ENCODE results near the gene ELANE.

ELANE gene

DNA sequence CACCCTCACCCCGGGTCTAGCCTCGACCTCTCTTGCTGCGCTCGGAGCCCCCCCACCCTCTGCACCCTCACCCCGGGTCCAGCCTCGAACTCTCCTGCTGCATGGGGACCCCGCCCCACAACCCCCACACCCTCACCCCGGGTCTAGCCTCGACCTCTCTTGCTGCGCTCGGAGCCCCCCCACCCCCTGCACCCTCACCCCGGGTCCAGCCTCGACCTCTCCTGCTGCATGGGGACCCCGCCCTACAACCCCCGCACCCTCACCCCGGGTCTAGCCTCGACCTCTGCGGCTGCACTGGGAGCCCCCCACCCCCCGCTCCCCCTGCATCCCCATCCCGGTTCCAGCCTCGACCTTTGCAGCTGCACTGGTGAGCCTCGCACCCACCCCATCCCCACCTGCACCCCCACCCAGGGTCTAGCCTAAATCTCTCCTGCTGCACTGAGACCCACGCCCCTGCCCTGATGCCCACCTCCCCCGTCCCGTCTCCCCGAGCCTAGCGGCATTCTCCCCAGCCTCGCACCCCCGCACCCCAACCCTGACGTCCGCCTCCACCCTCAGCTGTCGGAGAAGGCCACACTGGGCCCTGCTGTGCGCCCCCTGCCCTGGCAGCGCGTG lies 9.1 kb downstream of the ELANE start:
- no peak for ATAC-seq
- TF ChIP-seq RARB (CRISPR knock-in tag; IDR thresholded peaks at IDR 0.05) (no peak), SNAI2 (CRISPR knock-in tag; IDR thresholded peaks at IDR 0.05) (no peak), ESRRG (CRISPR knock-in tag; IDR thresholded peaks at IDR 0.05) (no peak), PPARA (CRISPR knock-in tag; IDR thresholded peaks at IDR 0.05; ENCODE audit: borderline replicate concordance) (no peak), BACH2 (CRISPR knock-in tag; IDR thresholded peaks at IDR 0.05; ENCODE audit: borderline replicate concordance) (no peak), OSR1 (CRISPR knock-in tag; IDR thresholded peaks at IDR 0.05) (no peak), GLIS3 (CRISPR knock-in tag; IDR thresholded peaks at IDR 0.05) (no peak), ZNF8 (CRISPR knock-in tag; IDR thresholded peaks at IDR 0.05) (no peak), ISL1 (CRISPR knock-in tag; IDR thresholded peaks at IDR 0.05) (no peak)
- TF ChIP-seq, protein P1, sequence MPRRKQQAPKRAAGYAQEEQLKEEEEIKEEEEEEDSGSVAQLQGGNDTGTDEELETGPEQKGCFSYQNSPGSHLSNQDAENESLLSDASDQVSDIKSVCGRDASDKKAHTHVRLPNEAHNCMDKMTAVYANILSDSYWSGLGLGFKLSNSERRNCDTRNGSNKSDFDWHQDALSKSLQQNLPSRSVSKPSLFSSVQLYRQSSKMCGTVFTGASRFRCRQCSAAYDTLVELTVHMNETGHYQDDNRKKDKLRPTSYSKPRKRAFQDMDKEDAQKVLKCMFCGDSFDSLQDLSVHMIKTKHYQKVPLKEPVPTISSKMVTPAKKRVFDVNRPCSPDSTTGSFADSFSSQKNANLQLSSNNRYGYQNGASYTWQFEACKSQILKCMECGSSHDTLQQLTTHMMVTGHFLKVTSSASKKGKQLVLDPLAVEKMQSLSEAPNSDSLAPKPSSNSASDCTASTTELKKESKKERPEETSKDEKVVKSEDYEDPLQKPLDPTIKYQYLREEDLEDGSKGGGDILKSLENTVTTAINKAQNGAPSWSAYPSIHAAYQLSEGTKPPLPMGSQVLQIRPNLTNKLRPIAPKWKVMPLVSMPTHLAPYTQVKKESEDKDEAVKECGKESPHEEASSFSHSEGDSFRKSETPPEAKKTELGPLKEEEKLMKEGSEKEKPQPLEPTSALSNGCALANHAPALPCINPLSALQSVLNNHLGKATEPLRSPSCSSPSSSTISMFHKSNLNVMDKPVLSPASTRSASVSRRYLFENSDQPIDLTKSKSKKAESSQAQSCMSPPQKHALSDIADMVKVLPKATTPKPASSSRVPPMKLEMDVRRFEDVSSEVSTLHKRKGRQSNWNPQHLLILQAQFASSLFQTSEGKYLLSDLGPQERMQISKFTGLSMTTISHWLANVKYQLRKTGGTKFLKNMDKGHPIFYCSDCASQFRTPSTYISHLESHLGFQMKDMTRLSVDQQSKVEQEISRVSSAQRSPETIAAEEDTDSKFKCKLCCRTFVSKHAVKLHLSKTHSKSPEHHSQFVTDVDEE (CRISPR knock-in tag; IDR thresholded peaks at IDR 0.05), result no peak

DNA sequence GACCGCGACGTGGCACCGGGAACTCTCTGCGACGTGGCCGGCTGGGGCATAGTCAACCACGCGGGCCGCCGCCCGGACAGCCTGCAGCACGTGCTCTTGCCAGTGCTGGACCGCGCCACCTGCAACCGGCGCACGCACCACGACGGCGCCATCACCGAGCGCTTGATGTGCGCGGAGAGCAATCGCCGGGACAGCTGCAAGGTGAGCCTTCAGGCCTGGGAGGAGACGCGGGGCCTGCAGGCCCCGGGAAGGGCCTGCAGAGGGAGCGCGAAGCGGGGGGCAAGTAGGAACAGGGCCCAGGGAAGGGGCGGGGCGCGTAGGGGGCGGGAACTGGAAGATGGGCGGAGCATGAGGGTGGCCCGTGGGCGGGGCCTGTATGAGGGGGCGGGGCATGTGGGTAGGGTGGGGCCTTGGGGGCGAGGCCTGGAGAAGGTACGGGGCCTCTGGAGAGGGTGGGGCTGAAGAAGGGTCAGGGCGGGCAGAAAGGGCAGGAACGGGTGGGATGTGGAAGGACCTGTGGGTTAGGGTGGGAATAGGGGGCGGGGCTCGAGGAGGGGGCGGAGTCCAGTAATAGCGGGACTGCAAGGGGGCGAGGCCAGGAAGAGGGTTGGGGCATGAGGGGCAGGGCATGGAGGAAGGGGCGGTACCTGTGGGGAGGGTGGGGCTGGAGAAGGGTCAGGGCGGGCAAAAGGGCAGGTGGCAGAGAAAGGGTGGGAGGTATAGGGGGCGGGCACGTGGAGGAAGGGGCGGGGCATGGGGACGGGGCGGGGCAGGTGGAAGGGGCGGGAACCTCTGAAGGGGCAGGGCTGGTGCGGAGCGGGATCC lies 9.9 kb downstream of the ELANE start:
- TF ChIP-seq, protein P2, sequence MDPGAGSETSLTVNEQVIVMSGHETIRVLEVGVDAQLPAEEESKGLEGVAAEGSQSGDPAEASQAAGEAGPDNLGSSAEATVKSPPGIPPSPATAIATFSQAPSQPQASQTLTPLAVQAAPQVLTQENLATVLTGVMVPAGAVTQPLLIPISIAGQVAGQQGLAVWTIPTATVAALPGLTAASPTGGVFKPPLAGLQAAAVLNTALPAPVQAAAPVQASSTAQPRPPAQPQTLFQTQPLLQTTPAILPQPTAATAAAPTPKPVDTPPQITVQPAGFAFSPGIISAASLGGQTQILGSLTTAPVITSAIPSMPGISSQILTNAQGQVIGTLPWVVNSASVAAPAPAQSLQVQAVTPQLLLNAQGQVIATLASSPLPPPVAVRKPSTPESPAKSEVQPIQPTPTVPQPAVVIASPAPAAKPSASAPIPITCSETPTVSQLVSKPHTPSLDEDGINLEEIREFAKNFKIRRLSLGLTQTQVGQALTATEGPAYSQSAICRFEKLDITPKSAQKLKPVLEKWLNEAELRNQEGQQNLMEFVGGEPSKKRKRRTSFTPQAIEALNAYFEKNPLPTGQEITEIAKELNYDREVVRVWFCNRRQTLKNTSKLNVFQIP (CRISPR knock-in tag; IDR thresholded peaks at IDR 0.05; ENCODE audit: borderline replicate concordance, low read depth), result no peak
- TF ChIP-seq ZNF8 (CRISPR knock-in tag; IDR thresholded peaks at IDR 0.05) (no peak), ZC3H10 (CRISPR knock-in tag; IDR thresholded peaks at IDR 0.05) (no peak), ZNF565 (CRISPR knock-in tag; conservative IDR thresholded peaks at IDR 0.05; ENCODE audit: low read depth) (no peak), ZFP3 (CRISPR knock-in tag; IDR thresholded peaks at IDR 0.05) (no peak), CSDC2 (CRISPR knock-in tag; IDR thresholded peaks at IDR 0.05) (no peak)
- TF ChIP-seq, protein P1 (CRISPR knock-in tag; IDR thresholded peaks at IDR 0.05), result no peak
- TF ChIP-seq, protein P3, sequence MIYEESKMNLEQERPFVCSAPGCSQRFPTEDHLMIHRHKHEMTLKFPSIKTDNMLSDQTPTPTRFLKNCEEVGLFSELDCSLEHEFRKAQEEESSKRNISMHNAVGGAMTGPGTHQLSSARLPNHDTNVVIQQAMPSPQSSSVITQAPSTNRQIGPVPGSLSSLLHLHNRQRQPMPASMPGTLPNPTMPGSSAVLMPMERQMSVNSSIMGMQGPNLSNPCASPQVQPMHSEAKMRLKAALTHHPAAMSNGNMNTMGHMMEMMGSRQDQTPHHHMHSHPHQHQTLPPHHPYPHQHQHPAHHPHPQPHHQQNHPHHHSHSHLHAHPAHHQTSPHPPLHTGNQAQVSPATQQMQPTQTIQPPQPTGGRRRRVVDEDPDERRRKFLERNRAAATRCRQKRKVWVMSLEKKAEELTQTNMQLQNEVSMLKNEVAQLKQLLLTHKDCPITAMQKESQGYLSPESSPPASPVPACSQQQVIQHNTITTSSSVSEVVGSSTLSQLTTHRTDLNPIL (CRISPR knock-in tag; IDR thresholded peaks at IDR 0.05; ENCODE audit: low read depth), result no peak
- peak; percentile 42 for ATAC-seq

DNA sequence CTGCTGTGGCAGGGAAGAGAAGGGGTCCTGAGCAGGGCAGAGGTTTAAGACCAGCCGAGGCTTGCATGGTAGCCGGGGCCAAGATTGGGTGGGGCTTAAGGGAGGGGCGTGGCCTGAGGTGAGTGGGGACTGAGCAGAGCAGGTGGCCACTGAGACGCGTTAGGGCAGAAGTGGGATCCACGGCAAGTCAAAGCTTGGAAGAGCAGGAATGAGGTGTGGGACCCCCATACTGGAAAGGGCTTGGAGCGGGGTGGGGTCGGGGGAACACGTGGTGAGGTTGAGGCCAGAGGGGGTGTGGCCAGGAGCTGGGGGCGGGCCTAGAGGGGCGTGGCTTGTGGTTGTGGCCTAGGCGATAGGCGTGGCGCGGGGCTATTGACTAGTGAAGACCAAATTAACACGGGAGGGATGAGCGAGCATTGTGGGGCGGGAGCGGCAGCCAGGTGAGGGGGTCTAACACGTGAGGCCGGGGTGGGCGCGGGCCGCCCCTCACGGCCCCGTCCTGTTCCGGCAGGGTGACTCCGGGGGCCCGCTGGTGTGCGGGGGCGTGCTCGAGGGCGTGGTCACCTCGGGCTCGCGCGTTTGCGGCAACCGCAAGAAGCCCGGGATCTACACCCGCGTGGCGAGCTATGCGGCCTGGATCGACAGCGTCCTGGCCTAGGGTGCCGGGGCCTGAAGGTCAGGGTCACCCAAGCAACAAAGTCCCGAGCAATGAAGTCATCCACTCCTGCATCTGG lies 10.6 kb downstream of the ELANE start:
- peak; percentile 61 for ATAC-seq

DNA sequence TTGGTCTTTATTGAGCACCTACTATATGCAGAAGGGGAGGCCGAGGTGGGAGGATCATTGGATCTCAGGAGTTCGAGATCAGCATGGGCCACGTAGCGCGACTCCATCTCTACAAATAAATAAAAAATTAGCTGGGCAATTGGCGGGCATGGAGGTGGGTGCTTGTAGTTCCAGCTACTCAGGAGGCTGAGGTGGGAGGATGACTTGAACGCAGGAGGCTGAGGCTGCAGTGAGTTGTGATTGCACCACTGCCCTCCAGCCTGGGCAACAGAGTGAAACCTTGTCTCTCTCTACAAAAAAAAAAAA lies 11.2 kb downstream of the ELANE start:
- no peak for ATAC-seq
- TF ChIP-seq, protein P4, sequence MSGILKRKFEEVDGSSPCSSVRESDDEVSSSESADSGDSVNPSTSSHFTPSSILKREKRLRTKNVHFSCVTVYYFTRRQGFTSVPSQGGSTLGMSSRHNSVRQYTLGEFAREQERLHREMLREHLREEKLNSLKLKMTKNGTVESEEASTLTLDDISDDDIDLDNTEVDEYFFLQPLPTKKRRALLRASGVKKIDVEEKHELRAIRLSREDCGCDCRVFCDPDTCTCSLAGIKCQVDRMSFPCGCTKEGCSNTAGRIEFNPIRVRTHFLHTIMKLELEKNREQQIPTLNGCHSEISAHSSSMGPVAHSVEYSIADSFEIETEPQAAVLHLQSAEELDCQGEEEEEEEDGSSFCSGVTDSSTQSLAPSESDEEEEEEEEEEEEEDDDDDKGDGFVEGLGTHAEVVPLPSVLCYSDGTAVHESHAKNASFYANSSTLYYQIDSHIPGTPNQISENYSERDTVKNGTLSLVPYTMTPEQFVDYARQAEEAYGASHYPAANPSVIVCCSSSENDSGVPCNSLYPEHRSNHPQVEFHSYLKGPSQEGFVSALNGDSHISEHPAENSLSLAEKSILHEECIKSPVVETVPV (CRISPR knock-in tag; IDR thresholded peaks at IDR 0.05), result no peak
- TF ChIP-seq TOX (CRISPR knock-in tag; IDR thresholded peaks at IDR 0.05; ENCODE audit: borderline replicate concordance) (no peak), ZFP30 (CRISPR knock-in tag; IDR thresholded peaks at IDR 0.05) (no peak), CSDC2 (CRISPR knock-in tag; IDR thresholded peaks at IDR 0.05) (no peak), ZNF565 (CRISPR knock-in tag; conservative IDR thresholded peaks at IDR 0.05; ENCODE audit: low read depth) (no peak), ZNF70 (CRISPR knock-in tag; IDR thresholded peaks at IDR 0.05) (no peak), GLIS3 (CRISPR knock-in tag; IDR thresholded peaks at IDR 0.05) (no peak), OSR1 (CRISPR knock-in tag; IDR thresholded peaks at IDR 0.05) (no peak), ZNF8 (CRISPR knock-in tag; IDR thresholded peaks at IDR 0.05) (no peak), ZC3H10 (CRISPR knock-in tag; IDR thresholded peaks at IDR 0.05) (no peak)
- TF ChIP-seq, protein P3 (CRISPR knock-in tag; IDR thresholded peaks at IDR 0.05; ENCODE audit: low read depth), result no peak
- TF ChIP-seq, protein P2 (CRISPR knock-in tag; IDR thresholded peaks at IDR 0.05; ENCODE audit: borderline replicate concordance, low read depth), result no peak

More for the DNA sequence above, 10.6 kb downstream of the ELANE start:
- TF ChIP-seq SNAI2 (CRISPR knock-in tag; IDR thresholded peaks at IDR 0.05) (no peak), RARB (CRISPR knock-in tag; IDR thresholded peaks at IDR 0.05) (no peak)

All from SK-N-SH treated with all-trans-retinoic acid at 6 μM for 48 hours (cell line).